CD4-positive, alpha-beta T cell treated with Interleukin-4 for 4 hours (primary cell): Measurements from ENCODE around the gene MAGEA9B.
"Not testable (repeated sequence)": the region's sequence is repeated elsewhere in the genome, so short reads cannot be mapped to it uniquely, and the experiment has no call there.

Experiments
- DNase-seq: peaks from one replicate; pipeline ENCODE4 v3.0.0-alpha.2; 2020

MAGEA9B gene

GRCh38 chrX:149533999-149534398 is 53.3 kb downstream of the MAGEA9B start:
- not testable (repeated sequence) for DNase-seq

- not testable (repeated sequence) for DNase-seq
Observed at GRCh38 chrX:149532868-149533267, 54.4 kb downstream of the MAGEA9B start.
